ENCODE measurements around the gene DYNC1H1.
"Not testable (repeated sequence)": the region's sequence is repeated elsewhere in the genome, so short reads cannot be mapped to it uniquely, and the experiment has no call there.

The DYNC1H1 gene

GRCh38 chr14:102056694-102057442, 92.5 kb downstream of the DYNC1H1 start:
- no peak overlapping the region for H3K27ac Mint-ChIP-seq
- H3K4me1 Mint-ChIP-seq = peaks cover 2% of the 10 kb centered on the region
- H3K9me3 Mint-ChIP-seq = no peaks in the 10 kb centered on the region
- DNase-seq (ENCODE audit: low spot score in 2 of 2) (no peak), ATAC-seq (ENCODE audit: low read depth) (no peak)
- H3K27me3 Mint-ChIP-seq = peaks cover 3% of the 10 kb centered on the region
- H3K4me3 Mint-ChIP-seq = no peak overlapping the region
- peaks cover 5% of the 10 kb centered on the region for H3K36me3 Mint-ChIP-seq

- peaks cover 3% of the 10 kb centered on the region for H3K27me3 Mint-ChIP-seq
- no peak overlapping the region for H3K27ac Mint-ChIP-seq
- no peaks in the 10 kb centered on the region for H3K9me3 Mint-ChIP-seq
- peaks cover 2% of the 10 kb centered on the region for H3K4me1 Mint-ChIP-seq
- H3K36me3 Mint-ChIP-seq = peaks cover 5% of the 10 kb centered on the region
- no peak for ATAC-seq (ENCODE audit: low read depth)
- DNase-seq (ENCODE audit: low spot score in 2 of 2) = no peak
- H3K4me3 Mint-ChIP-seq = no peak overlapping the region
Observed at GRCh38 chr14:102057480-102058114, 93.2 kb downstream of the DYNC1H1 start.

GRCh38 chr14:102058146-102058545, 93.8 kb downstream of the DYNC1H1 start:
- Mint-ChIP-seq H3K9me3 (no peaks in the 10 kb centered on the region), H3K4me3 (no peak overlapping the region), H3K4me1 (peaks cover 2% of the 10 kb centered on the region), H3K27me3 (peaks cover 3% of the 10 kb centered on the region), H3K27ac (no peak overlapping the region), H3K36me3 (peaks cover 5% of the 10 kb centered on the region)
- DNase-seq (ENCODE audit: low spot score in 2 of 2) (no peak), ATAC-seq (ENCODE audit: low read depth) (no peak)

GRCh38 chr14:102058961-102059360, 94.6 kb downstream of the DYNC1H1 start:
- no peak for DNase-seq (ENCODE audit: low spot score in 2 of 2)
- H3K27me3 Mint-ChIP-seq = peaks cover 3% of the 10 kb centered on the region
- peaks cover 5% of the 10 kb centered on the region for H3K36me3 Mint-ChIP-seq
- no peak overlapping the region for H3K4me3 Mint-ChIP-seq
- no peak overlapping the region for H3K27ac Mint-ChIP-seq
- H3K4me1 Mint-ChIP-seq = peaks cover 2% of the 10 kb centered on the region
- ATAC-seq (ENCODE audit: low read depth) = no peak
- H3K9me3 Mint-ChIP-seq = no peaks in the 10 kb centered on the region

- Mint-ChIP-seq H3K27ac (no peak overlapping the region), H3K4me3 (no peak overlapping the region), H3K36me3 (no peaks in the 10 kb centered on the region)
Observed at GRCh38 chr14:102063109-102063807, 98.9 kb downstream of the DYNC1H1 start.

GRCh38 chr14:102063808-102064429, 99.5 kb downstream of the DYNC1H1 start:
- Mint-ChIP-seq H3K9me3 (no peaks in the 10 kb centered on the region), H3K4me3 (no peak overlapping the region), H3K27ac (no peak overlapping the region), H3K36me3 (no peaks in the 10 kb centered on the region), H3K4me1 (no peaks in the 10 kb centered on the region), H3K27me3 (peaks cover 2% of the 10 kb centered on the region)
- ATAC-seq (ENCODE audit: low read depth) (no peak), DNase-seq (ENCODE audit: low spot score in 2 of 2) (no peak)

More at GRCh38 chr14:102063109-102063807, 98.9 kb downstream of the DYNC1H1 start:
- ATAC-seq (ENCODE audit: low read depth) = peak; percentile 97
- peaks cover 2% of the 10 kb centered on the region for H3K27me3 Mint-ChIP-seq
- peak; percentile 35 to 51 for DNase-seq (ENCODE audit: low spot score in 2 of 2)
- H3K4me1 Mint-ChIP-seq = peaks cover under 1% of the 10 kb centered on the region
- no peaks in the 10 kb centered on the region for H3K9me3 Mint-ChIP-seq

GRCh38 chr14:102064590-102064989, 100.2 kb downstream of the DYNC1H1 start:
- ATAC-seq (ENCODE audit: low read depth); H3K4me3 Mint-ChIP-seq; H3K27ac Mint-ChIP-seq; DNase-seq (ENCODE audit: low spot score in 2 of 2); H3K36me3 Mint-ChIP-seq; H3K9me3 Mint-ChIP-seq; H3K27me3 Mint-ChIP-seq; H3K4me1 Mint-ChIP-seq: not testable (repeated sequence)

GRCh38 chr14:102066041-102066451, 101.7 kb downstream of the DYNC1H1 start:
- no peaks in the 10 kb centered on the region for H3K27me3 Mint-ChIP-seq
- H3K4me3 Mint-ChIP-seq = no peak overlapping the region
- no peaks in the 10 kb centered on the region for H3K4me1 Mint-ChIP-seq
- H3K9me3 Mint-ChIP-seq = no peaks in the 10 kb centered on the region
- no peaks in the 10 kb centered on the region for H3K36me3 Mint-ChIP-seq
- peak overlapping the region; percentile 7 for H3K27ac Mint-ChIP-seq
- DNase-seq (ENCODE audit: low spot score in 2 of 2) = no peak
- ATAC-seq (ENCODE audit: low read depth) = no peak

- DNase-seq (ENCODE audit: low spot score in 2 of 2) = no peak
- peaks cover 2% of the 10 kb centered on the region for H3K36me3 Mint-ChIP-seq
- no peak for ATAC-seq (ENCODE audit: low read depth)
- no peaks in the 10 kb centered on the region for H3K4me1 Mint-ChIP-seq
- no peak overlapping the region for H3K4me3 Mint-ChIP-seq
- H3K9me3 Mint-ChIP-seq = no peaks in the 10 kb centered on the region
- H3K27me3 Mint-ChIP-seq = no peaks in the 10 kb centered on the region
- H3K27ac Mint-ChIP-seq = no peak overlapping the region
Observed at GRCh38 chr14:102071283-102071998, 107.1 kb downstream of the DYNC1H1 start.

- no peak for ATAC-seq (ENCODE audit: low read depth)
- no peaks in the 10 kb centered on the region for H3K9me3 Mint-ChIP-seq
- H3K4me3 Mint-ChIP-seq = no peak overlapping the region
- no peak for DNase-seq (ENCODE audit: low spot score in 2 of 2)
- no peak overlapping the region for H3K27ac Mint-ChIP-seq
- H3K36me3 Mint-ChIP-seq = peaks cover 11% of the 10 kb centered on the region
- no peaks in the 10 kb centered on the region for H3K4me1 Mint-ChIP-seq
- no peaks in the 10 kb centered on the region for H3K27me3 Mint-ChIP-seq
Observed at GRCh38 chr14:102074415-102074964, 110.1 kb downstream of the DYNC1H1 start.

- Mint-ChIP-seq H3K27ac (no peak overlapping the region), H3K4me3 (no peak overlapping the region)
Observed at GRCh38 chr14:102075155-102075554, 110.8 kb downstream of the DYNC1H1 start.

GRCh38 chr14:102077382-102077709, 113.0 kb downstream of the DYNC1H1 start:
- DNase-seq (ENCODE audit: low spot score in 2 of 2) (no peak), ATAC-seq (ENCODE audit: low read depth) (no peak)
- Mint-ChIP-seq H3K27ac (no peak overlapping the region), H3K36me3 (peaks cover 33% of the 10 kb centered on the region), H3K4me1 (peaks cover 4% of the 10 kb centered on the region), H3K27me3 (no peaks in the 10 kb centered on the region), H3K9me3 (no peaks in the 10 kb centered on the region), H3K4me3 (no peak overlapping the region)

More at GRCh38 chr14:102075155-102075554, 110.8 kb downstream of the DYNC1H1 start:
- no peaks in the 10 kb centered on the region for H3K4me1 Mint-ChIP-seq
- no peak for DNase-seq (ENCODE audit: low spot score in 2 of 2)
- no peaks in the 10 kb centered on the region for H3K9me3 Mint-ChIP-seq
- no peaks in the 10 kb centered on the region for H3K27me3 Mint-ChIP-seq
- peaks cover 13% of the 10 kb centered on the region for H3K36me3 Mint-ChIP-seq
- ATAC-seq (ENCODE audit: low read depth) = no peak

GRCh38 chr14:102078361-102078791, 114.0 kb downstream of the DYNC1H1 start:
- not testable (repeated sequence) for H3K4me3 Mint-ChIP-seq; H3K27ac Mint-ChIP-seq; H3K9me3 Mint-ChIP-seq; H3K4me1 Mint-ChIP-seq; H3K27me3 Mint-ChIP-seq; ATAC-seq (ENCODE audit: low read depth); DNase-seq (ENCODE audit: low spot score in 2 of 2)
- peaks cover 37% of the 10 kb centered on the region for H3K36me3 Mint-ChIP-seq

Measured in memory B cell (primary cell).